C4-2B (cell line): ENCODE measurements around the gene SSTR4.

Experiments used
- H3K27ac ChIP-seq: fragments of 450-650 bp; 2 replicates; pipeline ENCODE4 v1.5.1; 2017
- ZFX ChIP-seq: fragments of 450-650 bp; IDR thresholded peaks from 2 replicates; pipeline ENCODE4 v1.6.1; 2017
- TF ChIP-seq, protein P1 (sequence below): fragments of 450-650 bp; conservative IDR thresholded peaks from 2 replicates; pipeline ENCODE4 v1.5.1; 2017; ENCODE audit warnings: mild to moderate bottlenecking

SSTR4 gene

DNA sequence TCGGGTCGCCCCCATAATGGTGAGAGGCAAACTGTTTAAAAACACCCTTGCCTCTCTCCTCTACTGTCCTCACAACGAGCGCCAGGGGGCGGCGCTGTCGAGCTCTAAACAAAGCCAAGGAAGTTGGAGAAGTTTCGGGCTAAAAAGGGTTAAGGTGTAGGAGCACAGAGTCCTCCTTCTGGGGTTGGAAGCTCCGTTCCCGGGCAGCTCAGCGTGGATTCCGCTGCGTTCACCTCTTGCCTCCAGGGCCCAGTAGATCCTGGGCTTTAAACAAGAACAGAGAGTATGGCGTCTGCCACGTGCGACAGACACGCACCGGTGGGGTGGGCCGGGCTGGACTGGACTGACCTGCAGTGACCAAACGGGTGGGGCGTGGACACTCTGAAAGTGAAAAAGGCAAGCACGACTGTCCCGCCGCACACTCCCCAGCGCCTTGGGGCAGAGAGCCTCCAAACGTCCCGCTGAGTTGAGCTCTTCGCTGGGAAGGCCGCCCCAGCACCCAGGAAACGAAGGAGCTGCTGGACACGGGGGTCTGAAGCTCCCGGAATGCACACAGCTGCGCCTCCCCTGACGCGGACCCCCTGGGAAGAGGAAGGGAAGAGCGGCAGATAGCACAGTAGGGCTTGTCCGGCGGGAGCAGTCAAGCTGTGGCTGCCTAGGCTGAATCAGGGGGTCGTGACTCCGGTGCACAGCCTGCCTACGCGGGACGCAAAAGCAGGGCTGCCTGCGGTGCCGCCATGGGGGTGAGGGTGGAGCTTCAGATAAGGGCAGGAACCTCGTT lies 15.9 kb downstream of the SSTR4 start:
- TF ChIP-seq, protein P1, sequence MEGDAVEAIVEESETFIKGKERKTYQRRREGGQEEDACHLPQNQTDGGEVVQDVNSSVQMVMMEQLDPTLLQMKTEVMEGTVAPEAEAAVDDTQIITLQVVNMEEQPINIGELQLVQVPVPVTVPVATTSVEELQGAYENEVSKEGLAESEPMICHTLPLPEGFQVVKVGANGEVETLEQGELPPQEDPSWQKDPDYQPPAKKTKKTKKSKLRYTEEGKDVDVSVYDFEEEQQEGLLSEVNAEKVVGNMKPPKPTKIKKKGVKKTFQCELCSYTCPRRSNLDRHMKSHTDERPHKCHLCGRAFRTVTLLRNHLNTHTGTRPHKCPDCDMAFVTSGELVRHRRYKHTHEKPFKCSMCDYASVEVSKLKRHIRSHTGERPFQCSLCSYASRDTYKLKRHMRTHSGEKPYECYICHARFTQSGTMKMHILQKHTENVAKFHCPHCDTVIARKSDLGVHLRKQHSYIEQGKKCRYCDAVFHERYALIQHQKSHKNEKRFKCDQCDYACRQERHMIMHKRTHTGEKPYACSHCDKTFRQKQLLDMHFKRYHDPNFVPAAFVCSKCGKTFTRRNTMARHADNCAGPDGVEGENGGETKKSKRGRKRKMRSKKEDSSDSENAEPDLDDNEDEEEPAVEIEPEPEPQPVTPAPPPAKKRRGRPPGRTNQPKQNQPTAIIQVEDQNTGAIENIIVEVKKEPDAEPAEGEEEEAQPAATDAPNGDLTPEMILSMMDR: peak; percentile 52
- no peak for TF ChIP-seq ZFX

GRCh38 chr20:23052904-23053303 lies 17.8 kb downstream of the SSTR4 start:
- TF ChIP-seq ZFX: no peak
- TF ChIP-seq, protein P1: no peak
- no peak overlapping the region for H3K27ac ChIP-seq

More for the DNA sequence above, 15.9 kb downstream of the SSTR4 start:
- H3K27ac ChIP-seq: no peak overlapping the region

DNA sequence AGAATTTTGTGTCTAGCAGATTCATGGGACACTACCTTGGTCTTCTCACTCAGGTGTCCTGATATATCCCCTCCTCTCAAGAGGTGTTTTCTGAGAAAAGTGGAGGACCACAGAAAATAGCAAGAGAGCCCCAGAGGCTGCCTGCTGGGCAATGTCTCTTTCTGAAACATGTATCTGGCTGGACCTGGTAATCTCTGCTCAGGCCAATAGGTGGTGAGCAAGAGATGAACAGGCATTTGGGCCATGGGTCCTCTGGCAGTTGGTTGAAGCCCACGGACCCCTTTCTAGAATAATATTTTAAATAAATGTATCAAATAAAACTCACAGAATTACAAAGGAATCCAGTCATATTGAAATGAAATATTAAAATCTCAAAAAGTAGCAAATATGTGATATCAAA lies 23.1 kb downstream of the SSTR4 start:
- TF ChIP-seq, protein P1: peak; percentile 13; the same call in 1 of the 2 replicates
- no peak for TF ChIP-seq ZFX
- H3K27ac ChIP-seq: no peak overlapping the region

DNA sequence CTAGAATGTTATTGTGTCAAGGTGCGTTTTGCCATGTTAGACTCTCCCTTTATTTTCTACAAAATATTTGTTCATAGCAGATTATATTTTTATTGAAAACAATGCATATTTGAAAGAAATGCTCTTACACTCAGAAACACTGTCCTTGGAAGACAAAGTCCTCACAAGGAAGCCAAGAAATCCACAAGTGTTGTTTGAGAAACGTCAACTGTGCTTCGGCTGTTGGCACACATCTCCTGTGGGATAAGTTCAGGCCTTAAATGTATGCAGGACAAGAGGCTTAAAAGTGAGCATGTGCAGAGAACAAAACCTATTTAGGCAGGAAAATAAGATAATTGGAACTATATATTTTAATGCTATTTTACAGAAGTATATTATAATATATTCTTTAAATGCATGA lies 23.9 kb downstream of the SSTR4 start:
- H3K27ac ChIP-seq: no peak overlapping the region
- TF ChIP-seq, protein P1: no peak
- TF ChIP-seq ZFX: no peak

- no peak for TF ChIP-seq ZFX
- TF ChIP-seq, protein P1: no peak
- H3K27ac ChIP-seq: no peak overlapping the region
Measured at GRCh38 chr20:23059846-23060245, 24.7 kb downstream of the SSTR4 start.

- H3K27ac ChIP-seq: no peak overlapping the region
- TF ChIP-seq ZFX: no peak
- TF ChIP-seq, protein P1: no peak
Measured at GRCh38 chr20:23060629-23061028, 25.5 kb downstream of the SSTR4 start.

GRCh38 chr20:23061262-23061661 lies 26.1 kb downstream of the SSTR4 start:
- H3K27ac ChIP-seq: no peak overlapping the region
- no peak for TF ChIP-seq ZFX
- TF ChIP-seq, protein P1: no peak
